Measurements from ENCODE around the gene PTPN5.

PTPN5 gene

GRCh38 chr11:18785411-18785810 is 6.2 kb downstream of the PTPN5 start:
- no peaks in the 10 kb centered on the region for H3K4me1 ChIP-seq (ENCODE audit: insufficient read depth, low read length)
- H3K9me3 ChIP-seq (ENCODE audit: low read length) = no peaks in the 10 kb centered on the region
- peaks cover 32% of the 10 kb centered on the region for H3K27me3 ChIP-seq (ENCODE audit: insufficient read depth, low read length)
- H2AFZ ChIP-seq (ENCODE audit: low read depth, low read length) = no peak overlapping the region
- no peaks in the 10 kb centered on the region for H3K36me3 ChIP-seq (ENCODE audit: insufficient read depth, low read length)
- H3K4me3 ChIP-seq (ENCODE audit: low read length) = no peak overlapping the region

GRCh38 chr11:18780896-18781295 is 10.7 kb downstream of the PTPN5 start:
- Histone ChIP-seq H3K27me3 (ENCODE audit: insufficient read depth, low read length) (peaks cover 10% of the 10 kb centered on the region), H3K36me3 (ENCODE audit: insufficient read depth, low read length) (no peaks in the 10 kb centered on the region), H3K9me3 (ENCODE audit: low read length) (no peaks in the 10 kb centered on the region), H3K4me1 (ENCODE audit: insufficient read depth, low read length) (no peaks in the 10 kb centered on the region), H2AFZ (ENCODE audit: low read depth, low read length) (no peak overlapping the region), H3K4me3 (ENCODE audit: low read length) (no peak overlapping the region)

GRCh38 chr11:18780329-18780728 is 11.3 kb downstream of the PTPN5 start:
- no peaks in the 10 kb centered on the region for H3K36me3 ChIP-seq (ENCODE audit: insufficient read depth, low read length)
- H3K27me3 ChIP-seq (ENCODE audit: insufficient read depth, low read length) = peaks cover 10% of the 10 kb centered on the region
- H3K4me1 ChIP-seq (ENCODE audit: insufficient read depth, low read length) = no peaks in the 10 kb centered on the region
- no peak overlapping the region for H3K4me3 ChIP-seq (ENCODE audit: low read length)
- H3K9me3 ChIP-seq (ENCODE audit: low read length) = no peaks in the 10 kb centered on the region
- no peak overlapping the region for H2AFZ ChIP-seq (ENCODE audit: low read depth, low read length)

- Histone ChIP-seq H2AFZ (ENCODE audit: low read depth, low read length) (no peak overlapping the region), H3K4me1 (ENCODE audit: insufficient read depth, low read length) (no peaks in the 10 kb centered on the region), H3K27me3 (ENCODE audit: insufficient read depth, low read length) (peaks cover 8% of the 10 kb centered on the region), H3K36me3 (ENCODE audit: insufficient read depth, low read length) (no peaks in the 10 kb centered on the region), H3K4me3 (ENCODE audit: low read length) (no peak overlapping the region), H3K9me3 (ENCODE audit: low read length) (no peaks in the 10 kb centered on the region)
Observed at GRCh38 chr11:18778468-18778867, 13.1 kb downstream of the PTPN5 start.

- Histone ChIP-seq H3K9me3 (ENCODE audit: low read length) (no peaks in the 10 kb centered on the region), H3K4me1 (ENCODE audit: insufficient read depth, low read length) (no peaks in the 10 kb centered on the region), H2AFZ (ENCODE audit: low read depth, low read length) (no peak overlapping the region), H3K27me3 (ENCODE audit: insufficient read depth, low read length) (peaks cover 16% of the 10 kb centered on the region), H3K4me3 (ENCODE audit: low read length) (no peak overlapping the region), H3K36me3 (ENCODE audit: insufficient read depth, low read length) (no peaks in the 10 kb centered on the region)
Observed at GRCh38 chr11:18776324-18776723, 15.3 kb downstream of the PTPN5 start.

GRCh38 chr11:18775492-18776292 is 15.9 kb downstream of the PTPN5 start:
- no peak overlapping the region for H2AFZ ChIP-seq (ENCODE audit: low read depth, low read length)
- H3K4me3 ChIP-seq (ENCODE audit: low read length) = no peak overlapping the region
- no peaks in the 10 kb centered on the region for H3K36me3 ChIP-seq (ENCODE audit: insufficient read depth, low read length)
- no peaks in the 10 kb centered on the region for H3K4me1 ChIP-seq (ENCODE audit: insufficient read depth, low read length)
- H3K27me3 ChIP-seq (ENCODE audit: insufficient read depth, low read length) = peaks cover 15% of the 10 kb centered on the region
- H3K9me3 ChIP-seq (ENCODE audit: low read length) = no peaks in the 10 kb centered on the region

- no peaks in the 10 kb centered on the region for H3K9me3 ChIP-seq (ENCODE audit: low read length)
- H3K4me3 ChIP-seq (ENCODE audit: low read length) = no peak overlapping the region
- H2AFZ ChIP-seq (ENCODE audit: low read depth, low read length) = no peak overlapping the region
- peaks cover 9% of the 10 kb centered on the region for H3K27me3 ChIP-seq (ENCODE audit: insufficient read depth, low read length)
- no peaks in the 10 kb centered on the region for H3K36me3 ChIP-seq (ENCODE audit: insufficient read depth, low read length)
- no peaks in the 10 kb centered on the region for H3K4me1 ChIP-seq (ENCODE audit: insufficient read depth, low read length)
Observed at GRCh38 chr11:18774801-18775200, 16.8 kb downstream of the PTPN5 start.

- H3K9me3 ChIP-seq (ENCODE audit: low read length) = no peaks in the 10 kb centered on the region
- no peaks in the 10 kb centered on the region for H3K36me3 ChIP-seq (ENCODE audit: insufficient read depth, low read length)
- no peak overlapping the region for H2AFZ ChIP-seq (ENCODE audit: low read depth, low read length)
- H3K4me3 ChIP-seq (ENCODE audit: low read length) = no peak overlapping the region
- peaks cover 9% of the 10 kb centered on the region for H3K27me3 ChIP-seq (ENCODE audit: insufficient read depth, low read length)
- H3K4me1 ChIP-seq (ENCODE audit: insufficient read depth, low read length) = no peaks in the 10 kb centered on the region
Observed at GRCh38 chr11:18773681-18774080, 17.9 kb downstream of the PTPN5 start.

GRCh38 chr11:18773104-18773503 is 18.5 kb downstream of the PTPN5 start:
- Histone ChIP-seq H3K9me3 (ENCODE audit: low read length) (no peaks in the 10 kb centered on the region), H2AFZ (ENCODE audit: low read depth, low read length) (no peak overlapping the region), H3K4me1 (ENCODE audit: insufficient read depth, low read length) (no peaks in the 10 kb centered on the region), H3K27me3 (ENCODE audit: insufficient read depth, low read length) (peaks cover 9% of the 10 kb centered on the region), H3K4me3 (ENCODE audit: low read length) (no peak overlapping the region), H3K36me3 (ENCODE audit: insufficient read depth, low read length) (no peaks in the 10 kb centered on the region)

- Histone ChIP-seq H3K36me3 (ENCODE audit: insufficient read depth, low read length) (no peaks in the 10 kb centered on the region), H3K4me1 (ENCODE audit: insufficient read depth, low read length) (no peaks in the 10 kb centered on the region), H3K9me3 (ENCODE audit: low read length) (no peaks in the 10 kb centered on the region), H3K4me3 (ENCODE audit: low read length) (no peak overlapping the region), H3K27me3 (ENCODE audit: insufficient read depth, low read length) (peaks cover 9% of the 10 kb centered on the region), H2AFZ (ENCODE audit: low read depth, low read length) (no peak overlapping the region)
Observed at GRCh38 chr11:18772211-18772610, 19.4 kb downstream of the PTPN5 start.

- H2AFZ ChIP-seq (ENCODE audit: low read depth, low read length) = no peak overlapping the region
- H3K4me3 ChIP-seq (ENCODE audit: low read length) = no peak overlapping the region
- H3K36me3 ChIP-seq (ENCODE audit: insufficient read depth, low read length) = no peaks in the 10 kb centered on the region
- peaks cover 9% of the 10 kb centered on the region for H3K27me3 ChIP-seq (ENCODE audit: insufficient read depth, low read length)
- H3K4me1 ChIP-seq (ENCODE audit: insufficient read depth, low read length) = no peaks in the 10 kb centered on the region
- no peaks in the 10 kb centered on the region for H3K9me3 ChIP-seq (ENCODE audit: low read length)
Observed at GRCh38 chr11:18771266-18772035, 20.1 kb downstream of the PTPN5 start.

- Histone ChIP-seq H3K4me1 (ENCODE audit: insufficient read depth, low read length) (no peaks in the 10 kb centered on the region), H2AFZ (ENCODE audit: low read depth, low read length) (no peak overlapping the region), H3K9me3 (ENCODE audit: low read length) (no peaks in the 10 kb centered on the region), H3K36me3 (ENCODE audit: insufficient read depth, low read length) (no peaks in the 10 kb centered on the region), H3K27me3 (ENCODE audit: insufficient read depth, low read length) (peaks cover 9% of the 10 kb centered on the region), H3K4me3 (ENCODE audit: low read length) (no peak overlapping the region)
Observed at GRCh38 chr11:18770479-18771125, 21.0 kb downstream of the PTPN5 start.

GRCh38 chr11:18769802-18770456 is 21.7 kb downstream of the PTPN5 start:
- Histone ChIP-seq H3K4me1 (ENCODE audit: insufficient read depth, low read length) (no peaks in the 10 kb centered on the region), H3K4me3 (ENCODE audit: low read length) (no peak overlapping the region), H3K9me3 (ENCODE audit: low read length) (no peaks in the 10 kb centered on the region), H3K36me3 (ENCODE audit: insufficient read depth, low read length) (no peaks in the 10 kb centered on the region), H2AFZ (ENCODE audit: low read depth, low read length) (no peak overlapping the region), H3K27me3 (ENCODE audit: insufficient read depth, low read length) (peaks cover 9% of the 10 kb centered on the region)
